Measurements from ENCODE around the gene CAMTA1.

DNA sequence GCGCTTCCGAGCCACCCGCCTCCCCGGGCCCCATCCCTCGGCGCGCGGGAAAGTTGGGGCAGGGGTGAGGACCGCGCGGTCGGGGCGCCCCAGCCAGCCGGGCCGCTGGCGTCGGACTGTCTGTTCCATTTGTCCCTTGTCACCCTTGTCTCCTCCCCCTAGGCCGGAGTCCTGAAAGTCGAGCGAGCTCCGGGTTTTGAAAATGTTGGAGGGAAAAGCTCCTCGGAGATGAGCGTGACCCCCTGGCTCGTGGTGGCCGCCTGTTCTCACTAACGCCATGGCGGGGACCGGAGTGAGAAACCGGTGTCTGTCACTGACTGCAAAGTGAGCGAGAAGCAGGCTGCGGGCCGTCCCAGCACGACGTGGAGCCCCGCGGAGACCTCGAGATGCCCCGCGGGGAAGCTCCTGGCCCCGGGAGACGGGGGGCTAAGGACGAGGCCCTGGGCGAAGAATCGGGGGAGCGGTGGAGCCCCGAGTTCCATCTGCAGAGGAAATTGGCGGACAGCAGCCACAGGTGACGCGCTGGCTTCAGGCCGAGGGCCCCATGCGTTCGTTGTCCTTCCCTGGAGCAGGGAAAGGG lies 999.3 kb downstream of the CAMTA1 start:
- TF ChIP-seq POLR2AphosphoS5 (IDR thresholded peaks at IDR 0.05; ENCODE audit: insufficient read depth in 1 of 2, low read depth in 1 of 2), result peak in 1 of 2 donors; percentile 38
- TF ChIP-seq, protein P1, sequence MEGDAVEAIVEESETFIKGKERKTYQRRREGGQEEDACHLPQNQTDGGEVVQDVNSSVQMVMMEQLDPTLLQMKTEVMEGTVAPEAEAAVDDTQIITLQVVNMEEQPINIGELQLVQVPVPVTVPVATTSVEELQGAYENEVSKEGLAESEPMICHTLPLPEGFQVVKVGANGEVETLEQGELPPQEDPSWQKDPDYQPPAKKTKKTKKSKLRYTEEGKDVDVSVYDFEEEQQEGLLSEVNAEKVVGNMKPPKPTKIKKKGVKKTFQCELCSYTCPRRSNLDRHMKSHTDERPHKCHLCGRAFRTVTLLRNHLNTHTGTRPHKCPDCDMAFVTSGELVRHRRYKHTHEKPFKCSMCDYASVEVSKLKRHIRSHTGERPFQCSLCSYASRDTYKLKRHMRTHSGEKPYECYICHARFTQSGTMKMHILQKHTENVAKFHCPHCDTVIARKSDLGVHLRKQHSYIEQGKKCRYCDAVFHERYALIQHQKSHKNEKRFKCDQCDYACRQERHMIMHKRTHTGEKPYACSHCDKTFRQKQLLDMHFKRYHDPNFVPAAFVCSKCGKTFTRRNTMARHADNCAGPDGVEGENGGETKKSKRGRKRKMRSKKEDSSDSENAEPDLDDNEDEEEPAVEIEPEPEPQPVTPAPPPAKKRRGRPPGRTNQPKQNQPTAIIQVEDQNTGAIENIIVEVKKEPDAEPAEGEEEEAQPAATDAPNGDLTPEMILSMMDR (IDR thresholded peaks at IDR 0.05), result no peak
- no peak for TF ChIP-seq POLR2A (IDR thresholded peaks at IDR 0.05)
